ENCODE data around the gene SYT8.

Gene SYT8

GRCh38 chr11:1832211-1832919 lies 2.4 kb upstream of the SYT8 start:
- DNase-seq (ENCODE audit: low read depth): peak; percentile 66

- no peak for DNase-seq (ENCODE audit: low read depth)
Observed at GRCh38 chr11:1832920-1833295, 1.9 kb upstream of the SYT8 start.

GRCh38 chr11:1834062-1834610 lies 654 bp upstream of the SYT8 start:
- no peak for DNase-seq (ENCODE audit: low read depth)

DNA sequence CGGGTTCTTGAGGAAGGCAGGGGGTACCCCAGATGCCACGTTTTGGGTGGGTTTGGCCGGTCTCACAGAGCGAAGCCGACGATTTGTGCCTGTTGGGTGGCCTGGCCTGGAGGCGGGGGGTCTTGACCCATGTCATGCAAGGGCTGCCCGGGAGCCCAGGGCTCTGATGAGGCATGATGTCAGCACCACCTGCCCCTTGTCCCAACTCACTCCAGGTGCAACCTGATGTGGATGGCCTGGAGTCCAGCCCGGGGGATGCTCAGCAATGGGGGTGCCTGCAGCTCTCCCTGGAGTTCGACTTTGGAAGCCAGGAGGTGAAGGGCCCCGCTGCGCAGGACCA lies 851 bp downstream of the SYT8 start:
- DNase-seq (ENCODE audit: low read depth): no peak

DNA sequence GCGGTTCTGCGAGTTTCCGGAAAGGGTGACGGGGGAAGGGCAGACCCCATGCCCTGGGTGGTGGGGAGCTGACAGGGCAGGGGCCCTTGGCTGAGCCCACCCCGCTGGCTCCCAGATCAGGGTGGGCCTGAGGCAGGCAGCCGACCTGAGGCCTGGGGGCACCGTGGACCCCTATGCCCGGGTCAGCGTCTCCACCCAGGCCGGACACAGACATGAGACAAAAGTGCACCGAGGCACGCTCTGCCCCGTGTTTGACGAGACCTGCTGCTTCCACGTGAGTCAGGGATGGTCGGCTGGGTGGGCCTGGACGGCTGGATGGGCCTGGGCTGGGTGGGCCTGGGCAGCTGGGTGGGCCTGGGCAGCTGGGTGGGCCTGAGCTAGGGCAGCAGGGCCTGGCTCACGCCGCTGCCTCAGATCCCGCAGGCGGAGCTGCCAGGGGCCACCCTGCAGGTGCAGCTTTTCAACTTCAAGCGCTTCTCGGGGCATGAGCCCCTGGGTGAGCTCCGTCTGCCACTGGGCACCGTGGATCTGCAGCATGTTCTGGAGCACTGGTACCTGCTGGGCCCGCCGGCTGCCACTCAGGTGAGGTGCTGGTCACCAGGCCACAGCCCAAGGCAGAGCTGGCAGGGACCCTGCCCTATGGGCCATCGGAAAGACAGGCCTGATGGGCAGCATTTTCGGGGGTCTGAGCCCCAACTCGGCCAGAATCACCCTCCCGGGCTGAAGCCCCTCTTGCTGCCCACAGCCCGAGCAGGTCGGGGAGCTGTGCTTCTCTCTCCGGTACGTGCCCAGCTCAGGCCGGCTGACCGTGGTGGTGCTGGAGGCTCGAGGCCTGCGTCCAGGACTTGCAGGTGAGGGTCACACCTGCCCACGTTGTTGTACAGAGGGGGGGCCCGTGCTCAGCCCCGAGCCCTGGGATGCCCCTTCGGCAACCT lies 1.5 kb downstream of the SYT8 start:
- no peak for DNase-seq (ENCODE audit: low read depth)

DNA sequence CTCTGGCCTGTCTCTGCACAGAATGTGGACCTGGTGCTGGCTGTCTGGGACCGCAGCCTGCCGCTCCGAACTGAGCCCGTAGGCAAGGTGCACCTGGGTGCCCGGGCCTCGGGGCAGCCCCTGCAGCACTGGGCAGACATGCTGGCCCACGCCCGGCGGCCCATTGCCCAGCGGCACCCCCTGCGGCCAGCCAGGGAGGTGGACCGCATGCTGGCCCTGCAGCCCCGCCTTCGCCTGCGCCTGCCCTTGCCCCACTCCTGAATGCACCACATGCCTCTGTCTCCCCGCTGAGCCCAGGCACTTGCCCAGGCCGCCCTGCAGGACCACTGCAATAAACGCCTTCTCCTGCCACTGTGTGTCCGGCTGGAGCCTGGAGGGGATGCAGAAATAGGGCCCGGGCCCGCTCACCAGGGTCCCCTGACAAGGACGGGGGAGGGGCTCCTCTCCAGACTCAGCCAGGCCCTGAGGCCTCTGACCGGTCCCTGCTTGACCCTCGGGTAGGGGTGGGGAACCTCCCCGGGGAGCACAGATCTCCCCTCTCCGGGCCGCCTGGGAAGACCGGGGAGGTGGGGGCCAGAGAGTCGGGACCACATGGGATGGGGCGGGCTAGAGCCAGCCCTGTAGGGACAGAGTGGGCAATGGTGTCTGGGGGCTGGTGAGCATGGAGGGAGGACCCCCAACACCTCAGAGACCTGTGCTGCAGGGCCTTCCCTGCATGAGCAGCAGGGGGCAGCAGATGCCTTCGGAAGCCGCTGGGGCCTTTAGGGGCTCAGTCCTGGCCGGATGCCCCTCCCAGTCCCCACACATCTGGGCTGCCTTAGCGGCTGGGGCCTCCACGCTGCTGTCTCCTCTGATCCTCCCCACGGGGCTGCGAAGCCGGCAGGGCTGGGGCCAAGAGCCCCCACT lies 2.6 kb downstream of the SYT8 start:
- DNase-seq (ENCODE audit: low read depth): peak; percentile 61

GRCh38 chr11:1838077-1838425 lies 3.3 kb downstream of the SYT8 start:
- DNase-seq (ENCODE audit: low read depth): no peak

DNA sequence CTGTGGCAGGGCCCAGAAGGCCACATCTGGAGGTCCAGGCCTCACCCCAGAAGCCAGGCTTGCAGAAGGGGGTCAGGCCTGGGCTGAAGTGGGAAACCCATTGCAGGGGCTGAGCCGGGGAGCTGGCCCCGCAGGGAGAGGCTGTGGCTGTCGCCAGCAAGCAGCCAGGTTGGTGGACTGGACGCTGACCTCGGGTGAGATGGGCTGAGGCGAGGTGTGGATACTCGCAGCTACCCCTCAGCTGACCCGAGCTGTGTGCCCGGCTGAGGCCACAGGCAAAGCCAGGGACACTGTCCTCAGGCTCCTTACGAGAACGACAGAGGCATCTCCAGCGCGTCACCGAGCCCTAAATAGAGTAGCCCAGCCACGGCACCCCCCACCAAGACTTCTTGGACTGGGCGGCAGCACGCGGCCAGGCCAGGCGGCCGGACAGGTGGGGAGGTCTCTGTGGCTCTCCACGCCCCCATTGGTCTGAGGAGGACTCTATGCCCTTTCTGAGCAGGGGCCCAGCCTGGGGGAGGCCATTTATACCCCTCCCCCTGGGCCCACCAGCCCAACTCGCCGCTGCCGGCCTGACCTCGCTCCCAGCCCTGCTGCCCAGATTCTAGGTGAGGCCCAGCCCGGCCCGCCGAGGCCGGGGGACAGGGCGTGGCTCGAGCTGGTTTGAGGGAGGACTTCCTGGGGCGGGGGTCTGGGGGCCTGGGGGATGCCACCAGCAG lies 3.8 kb downstream of the SYT8 start, which contains the start of gene TNNI2:
Gene TNNI2, plus strand, starts transcription at position 556 of the 719 bp plus-strand sequence. CDS start 716 bp downstream, outside the sequence.
- DNase-seq (ENCODE audit: low read depth): no peak

DNA sequence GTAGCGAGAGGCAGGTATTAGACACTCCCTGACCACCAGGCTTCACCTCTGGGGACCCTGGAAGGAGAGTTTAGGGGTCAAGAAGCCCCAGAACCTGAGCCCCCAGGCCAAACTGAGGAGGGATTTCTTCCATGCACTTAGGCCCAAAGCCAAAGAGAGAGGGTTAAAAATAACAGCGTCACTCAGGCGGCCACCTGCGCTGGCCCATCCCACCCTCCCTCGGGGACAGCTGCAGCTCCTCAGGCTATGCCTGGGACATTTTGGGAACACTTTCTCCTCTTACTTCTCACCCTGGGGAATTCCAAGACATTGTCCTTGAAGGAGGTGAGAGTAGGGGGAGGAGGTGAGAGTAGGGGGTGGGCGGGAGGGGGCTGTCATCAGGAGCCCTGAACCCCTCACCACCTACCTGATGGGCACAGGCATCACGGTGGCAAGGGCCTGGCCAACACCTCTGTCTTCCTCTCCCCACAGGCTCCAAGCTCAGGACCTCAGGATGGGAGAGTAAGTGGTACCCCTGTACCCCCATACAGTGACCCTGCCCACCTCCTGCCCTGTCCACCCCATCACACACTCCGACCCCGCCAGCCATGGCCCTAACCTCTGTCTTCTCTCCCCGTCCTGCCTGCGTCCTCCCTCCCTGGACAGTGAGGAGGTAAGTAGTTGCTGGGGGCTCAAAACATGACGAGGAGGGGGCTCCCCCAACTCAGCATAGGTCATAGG lies 4.6 kb downstream of the SYT8 start:
- no peak for DNase-seq (ENCODE audit: low read depth)

DNA sequence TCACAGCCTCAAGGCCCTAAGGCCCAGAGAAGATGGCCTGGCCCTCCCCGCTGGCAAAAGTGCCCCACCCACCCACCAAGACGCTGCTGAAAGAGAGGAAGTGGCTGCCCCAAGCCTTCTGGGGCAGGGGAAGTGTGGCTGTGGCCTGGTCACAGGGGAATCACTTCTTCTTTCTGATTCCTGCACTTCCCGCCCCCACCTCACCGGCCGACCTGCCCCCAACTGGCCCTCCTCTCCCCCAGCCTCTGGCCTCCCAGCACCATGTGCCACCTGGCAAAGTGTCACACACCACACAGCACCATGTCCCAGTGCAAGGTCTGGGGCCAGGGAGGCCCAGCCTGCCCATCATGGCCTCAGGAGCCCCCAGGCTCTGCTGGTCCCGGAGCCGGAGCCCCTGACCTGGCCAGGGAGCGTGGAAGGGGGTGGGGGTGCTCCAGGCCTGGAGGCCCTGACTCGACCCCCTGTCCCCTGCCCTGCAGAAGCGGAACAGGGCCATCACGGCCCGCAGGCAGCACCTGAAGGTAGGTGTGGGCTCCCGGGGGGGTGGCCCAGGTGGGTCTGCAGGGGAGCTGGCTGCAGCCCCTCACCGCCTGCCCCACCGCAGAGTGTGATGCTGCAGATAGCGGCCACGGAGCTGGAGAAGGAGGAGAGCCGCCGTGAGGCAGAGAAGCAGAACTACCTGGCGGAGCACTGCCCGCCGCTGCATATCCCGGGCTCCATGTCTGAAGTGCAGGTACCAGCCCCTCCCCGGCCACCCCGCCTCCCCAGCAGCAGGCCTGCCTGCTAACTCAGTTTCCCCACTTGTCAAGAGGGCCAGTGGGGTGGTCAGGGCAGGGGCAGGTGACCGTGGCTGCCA lies 5.4 kb downstream of the SYT8 start:
- DNase-seq (ENCODE audit: low read depth): no peak

DNA sequence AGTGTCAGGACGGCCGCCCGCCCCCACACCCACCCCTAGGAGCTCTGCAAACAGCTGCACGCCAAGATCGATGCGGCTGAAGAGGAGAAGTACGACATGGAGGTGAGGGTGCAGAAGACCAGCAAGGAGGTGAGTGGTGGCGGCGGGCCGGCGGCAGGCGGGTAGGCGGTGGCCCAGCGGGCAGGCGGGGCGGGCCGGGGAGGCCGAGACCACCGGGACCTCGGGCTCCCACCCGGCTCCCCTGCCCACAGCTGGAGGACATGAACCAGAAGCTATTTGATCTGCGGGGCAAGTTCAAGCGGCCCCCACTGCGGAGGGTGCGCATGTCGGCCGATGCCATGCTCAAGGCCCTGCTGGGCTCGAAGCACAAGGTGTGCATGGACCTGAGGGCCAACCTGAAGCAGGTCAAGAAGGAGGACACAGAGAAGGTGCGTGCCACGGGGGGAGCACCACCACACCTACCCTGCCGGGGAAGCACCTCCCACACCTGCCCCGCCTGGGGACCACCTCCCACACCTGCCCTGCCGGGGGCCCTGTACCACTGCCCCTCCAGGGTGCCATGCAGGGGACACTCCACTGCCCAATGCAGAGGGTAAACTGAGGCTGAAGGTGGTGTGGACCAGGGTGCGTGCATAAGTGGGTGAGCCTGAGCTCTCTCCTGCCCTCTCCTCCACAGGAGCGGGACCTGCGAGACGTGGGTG lies 6.1 kb downstream of the SYT8 start:
- DNase-seq (ENCODE audit: low read depth): no peak

DNA sequence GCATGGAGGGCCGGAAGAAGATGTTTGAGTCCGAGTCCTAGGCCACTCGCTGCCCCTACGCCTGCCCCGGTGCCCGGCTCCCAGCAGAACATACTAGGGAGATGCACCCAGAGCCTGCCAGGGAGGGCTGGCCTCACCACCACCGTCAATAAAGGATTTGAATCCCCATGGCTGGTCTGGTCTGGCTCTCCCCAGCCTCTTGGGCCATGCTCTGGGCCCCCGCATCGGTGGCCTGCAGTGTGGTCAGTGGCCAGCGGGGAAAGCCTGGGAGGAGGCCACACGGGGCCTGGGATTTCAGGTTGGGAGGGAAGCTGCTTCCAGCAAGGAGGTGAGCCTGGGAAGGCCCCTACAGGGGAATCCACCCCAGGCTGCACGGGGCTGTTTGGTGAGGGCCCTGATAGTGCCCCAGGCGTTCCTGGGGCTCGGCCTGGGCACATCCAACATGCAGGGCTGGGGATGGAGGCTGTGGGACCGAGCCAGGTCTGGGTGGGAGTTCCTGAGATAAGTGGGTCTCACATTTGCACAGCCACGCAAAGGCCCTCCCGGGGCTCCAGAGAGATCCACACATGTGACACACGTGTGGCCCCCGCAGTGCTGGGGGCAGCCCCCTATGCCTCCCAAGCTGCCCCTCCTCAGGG lies 6.8 kb downstream of the SYT8 start:
- no peak for DNase-seq (ENCODE audit: low read depth)

GRCh38 chr11:1842149-1843097 lies 7.6 kb downstream of the SYT8 start:
- no peak for DNase-seq (ENCODE audit: low read depth)

GRCh38 chr11:1843098-1843473 lies 8.3 kb downstream of the SYT8 start:
- no peak for DNase-seq (ENCODE audit: low read depth)

- DNase-seq (ENCODE audit: low read depth): no peak
Observed at GRCh38 chr11:1843796-1844195, 9.0 kb downstream of the SYT8 start.

- DNase-seq (ENCODE audit: low read depth): no peak
Observed at GRCh38 chr11:1844221-1845094, 9.7 kb downstream of the SYT8 start.

- DNase-seq (ENCODE audit: low read depth): no peak
Observed at GRCh38 chr11:1845095-1845429, 10.3 kb downstream of the SYT8 start.

Measured in stimulated activated CD8-positive, alpha-beta memory T cell treated with anti-CD3 and anti-CD28 coated beads, Interleukin-15, amount 100 ng/mL, for 24 hours (primary cell).